Gastrocnemius medialis (tissue), 4 donors: ENCODE data around the gene TANK. TPM values are rescaled to one million over a fixed set of nuclear protein-coding genes. Genes with fewer than 3 reads are reported as not detected.

Experiments
- ATAC-seq, 2 donors: fragments of 150-250 bp; one replicate each; pipeline ENCODE4 v1.9.1; 2016
- DNase-seq, 2 donors: peaks; one replicate each; pipeline ENCODE4 v3.0.0-alpha.2; 2019
- H3K27ac ChIP-seq, 4 donors: fragments of 200-600 bp; sonication (generic); 1 replicate in 1 of 4; 2 replicates in 3 of 4; pipeline ENCODE4 v1.5.1; 2016 to 2018; ENCODE audit warnings: mild to moderate bottlenecking in 2 of 4, moderate library complexity in 1 of 4
- H3K27me3 ChIP-seq, 3 donors: fragments of 200-600 bp; sonication (generic) in 2 of 3; 1 replicate in 1 of 3; 2 replicates in 2 of 3; pipeline versions ENCODE4 v1.5.1 to v1.6.0; 2016 to 2019; ENCODE audit warnings: mild to moderate bottlenecking in 1 of 3, moderate library complexity in 1 of 3
- H3K36me3 ChIP-seq, 2 donors: fragments of 200-600 bp; sonication (generic) in 1 of 2; one replicate each; pipeline ENCODE4 v1.5.1; 2017 to 2018
- H3K4me1 ChIP-seq, 2 donors: fragments of 200-600 bp; sonication (generic) in 1 of 2; one replicate each; pipeline ENCODE4 v1.5.1; 2016 to 2017; ENCODE audit warnings: mild to moderate bottlenecking in 2 of 2
- H3K4me3 ChIP-seq, 4 donors: fragments of 200-600 bp; sonication (generic) in 3 of 4; 1 replicate in 1 of 4; 2 replicates in 3 of 4; pipeline ENCODE4 v1.5.1; 2016 to 2019; ENCODE audit warnings: mild to moderate bottlenecking in 2 of 4
- H3K9me3 ChIP-seq, 3 donors: fragments of 200-600 bp; sonication (generic) in 2 of 3; 1 replicate in 1 of 3; 2 replicates in 2 of 3; pipeline ENCODE4 v1.5.1; 2016 to 2019
- CTCF ChIP-seq, 5 experiments: fragments of 450-650 bp in 3 of 5; fragments of 200-600 bp in 2 of 5; sonication (generic) in 2 of 5; IDR thresholded peaks in 4 of 5; conservative IDR thresholded peaks in 1 of 5; 1 replicate in 4 of 5; 2 replicates in 1 of 5; pipeline ENCODE4 v1.5.1; 2016 to 2019; ENCODE audit warnings: antibody characterized with exemption in 5 of 5, mild to moderate bottlenecking in 3 of 5, moderate library complexity in 3 of 5
- POLR2A ChIP-seq, 2 donors: fragments of 450-650 bp; IDR thresholded peaks; one replicate each; pipeline ENCODE4 v1.6.1; 2017; ENCODE audit warnings: antibody characterized with exemption in 2 of 2, mild to moderate bottlenecking in 2 of 2, moderate library complexity in 2 of 2
- in situ Hi-C, 4 donors: fragments of 200-750 bp; cut with MboI; loops; one replicate each; pipeline versions ENCODE4 v1.15.0 to v1.8.0; 2017; ENCODE audit warnings: low sequenced_read_pairs in 4 of 4
- intact Hi-C: fragments of 100-400 bp; cut with DNase I; formaldehyde crosslinking; loops from one replicate; pipeline ENCODE4 v1.15.1; 2023; ENCODE audit warnings: low total_unique reads
- total RNA-seq, 4 donors: library from RNA; depleted of rRNA; stranded (reverse); fragments of >200 nt; gene quantifications; one replicate each; pipeline versions ENCODE4 v1.1.0 to v1.2.3, GENCODE V29; 2016

TANK gene
- total RNA-seq, 4 donors from 2014 or later = 70.3 to 103 (median 86.0) TPM

- in situ Hi-C loops = no loop called here
- TF ChIP-seq CTCF (IDR thresholded peaks at IDR 0.05 in 4 of 5, conservative IDR thresholded peaks at IDR 0.05 in 1 of 5) (no peak), POLR2A (IDR thresholded peaks at IDR 0.05) (no peak)
Measured at GRCh38 chr2:161141033-161141432, 19.2 kb upstream of the TANK start.

GRCh38 chr2:161146209-161146775 is 13.9 kb upstream of the TANK start:
- no peak for ATAC-seq
- in situ Hi-C loops (no loop called here), intact Hi-C loops (no loop called here)
- H3K36me3 ChIP-seq = no peaks in the 10 kb centered on the region
- TF ChIP-seq POLR2A (IDR thresholded peaks at IDR 0.05) (no peak), CTCF (IDR thresholded peaks at IDR 0.05 in 4 of 5, conservative IDR thresholded peaks at IDR 0.05 in 1 of 5) (no peak)
- no peak for DNase-seq
- peaks cover 0 to 18% (median 0%) of the 10 kb centered on the region in 3 donors for H3K9me3 ChIP-seq
- no peaks in the 10 kb centered on the region for H3K27me3 ChIP-seq
- no peak overlapping the region for H3K4me3 ChIP-seq
- H3K4me1 ChIP-seq = no peaks in the 10 kb centered on the region
- H3K27ac ChIP-seq = no peak overlapping the region

More at GRCh38 chr2:161141033-161141432, 19.2 kb upstream of the TANK start:
- Histone ChIP-seq H3K4me3 (no peak overlapping the region), H3K27me3 (no peaks in the 10 kb centered on the region), H3K9me3 (no peaks in the 10 kb centered on the region), H3K36me3 (no peaks in the 10 kb centered on the region), H3K4me1 (peaks cover 0 to 6% of the 10 kb centered on the region in 2 donors), H3K27ac (no peak overlapping the region)
- ATAC-seq (no peak), DNase-seq (no peak)
- intact Hi-C loops = no loop called here

GRCh38 chr2:161146996-161147395 is 13.2 kb upstream of the TANK start:
- no peaks in the 10 kb centered on the region for H3K36me3 ChIP-seq
- ATAC-seq (no peak), DNase-seq (no peak)
- H3K27me3 ChIP-seq = no peaks in the 10 kb centered on the region
- peaks cover 0 to 18% (median 0%) of the 10 kb centered on the region in 3 donors for H3K9me3 ChIP-seq
- intact Hi-C loops (no loop called here), in situ Hi-C loops (no loop called here)
- no peak for TF ChIP-seq POLR2A (IDR thresholded peaks at IDR 0.05)
- no peak for TF ChIP-seq CTCF (IDR thresholded peaks at IDR 0.05 in 4 of 5, conservative IDR thresholded peaks at IDR 0.05 in 1 of 5)
- H3K27ac ChIP-seq = no peak overlapping the region
- no peak overlapping the region for H3K4me3 ChIP-seq
- H3K4me1 ChIP-seq = no peaks in the 10 kb centered on the region

GRCh38 chr2:161147856-161148255 is 12.4 kb upstream of the TANK start:
- Histone ChIP-seq H3K36me3 (no peaks in the 10 kb centered on the region), H3K27me3 (no peaks in the 10 kb centered on the region), H3K9me3 (peaks cover 0 to 18% (median 0%) of the 10 kb centered on the region in 3 donors), H3K27ac (no peak overlapping the region), H3K4me3 (no peak overlapping the region), H3K4me1 (no peaks in the 10 kb centered on the region)
- DNase-seq (no peak), ATAC-seq (no peak)
- in situ Hi-C loops (no loop called here), intact Hi-C loops (no loop called here)
- TF ChIP-seq POLR2A (IDR thresholded peaks at IDR 0.05) (no peak), CTCF (IDR thresholded peaks at IDR 0.05 in 4 of 5, conservative IDR thresholded peaks at IDR 0.05 in 1 of 5) (no peak)

GRCh38 chr2:161150704-161151103 is 9.5 kb upstream of the TANK start:
- no peaks in the 10 kb centered on the region for H3K36me3 ChIP-seq
- intact Hi-C loops = no loop called here
- no peak overlapping the region for H3K27ac ChIP-seq
- no peak overlapping the region for H3K4me3 ChIP-seq
- no peaks in the 10 kb centered on the region for H3K27me3 ChIP-seq
- in situ Hi-C loops = no loop called here
- no peak for DNase-seq
- ATAC-seq = no peak
- H3K9me3 ChIP-seq = peaks cover 0 to 18% (median 0%) of the 10 kb centered on the region in 3 donors
- no peaks in the 10 kb centered on the region for H3K4me1 ChIP-seq
- TF ChIP-seq POLR2A (IDR thresholded peaks at IDR 0.05) (no peak), CTCF (IDR thresholded peaks at IDR 0.05 in 4 of 5, conservative IDR thresholded peaks at IDR 0.05 in 1 of 5) (no peak)
